ENCODE measurements around the gene GGTLC3. TPM values are rescaled to one million over a fixed set of nuclear protein-coding genes. Genes with fewer than 3 reads are reported as not detected.
"Not testable (repeated sequence)": the region's sequence is repeated elsewhere in the genome, so short reads cannot be mapped to it uniquely, and the experiment has no call there.

The GGTLC3 gene
- total RNA-seq (not detected), polyA plus RNA-seq (not detected)

- H3K9me3 Mint-ChIP-seq; DNase-seq; H3K4me1 Mint-ChIP-seq; H3K27ac Mint-ChIP-seq; H3K4me3 Mint-ChIP-seq; POLR2A ChIA-PET (ENCODE audit: partially characterized antibody); H3K4me1 ChIP-seq (ENCODE audit: insufficient read depth, low read length); H3K27me3 ChIP-seq (ENCODE audit: insufficient read depth, low read length); H3K9me3 ChIP-seq (ENCODE audit: control insufficient read depth in 1 of 2, low read length in 2 of 2); intact Hi-C loops (cut with micrococcal nuclease); H3K27me3 Mint-ChIP-seq; CTCF ChIA-PET (ENCODE audit: partially characterized antibody); H3K36me3 ChIP-seq (ENCODE audit: insufficient read depth, low read length); H3K36me3 Mint-ChIP-seq; H3K27ac ChIP-seq (ENCODE audit: low read depth, low read length); H3K4me3 ChIP-seq (ENCODE audit: low read length in 2 of 2): not testable (repeated sequence)
Observed at GRCh38 chr22:18518061-18518460, at the start of gene GGTLC3. Gene GGTLC3 (minus strand): TSS chr22:18518161. CDS start chr22:18517897, 264 bp downstream.

GRCh38 chr22:18560099-18560974, 42.4 kb upstream of the GGTLC3 start:
- H3K9me3 Mint-ChIP-seq; DNase-seq; H3K4me3 Mint-ChIP-seq; H3K4me1 Mint-ChIP-seq; H3K36me3 ChIP-seq (ENCODE audit: insufficient read depth, low read length); H3K27ac Mint-ChIP-seq; H3K4me1 ChIP-seq (ENCODE audit: insufficient read depth, low read length); POLR2A ChIA-PET (ENCODE audit: partially characterized antibody); H3K36me3 Mint-ChIP-seq; H3K9me3 ChIP-seq (ENCODE audit: control insufficient read depth in 1 of 2, low read length in 2 of 2); H3K4me3 ChIP-seq (ENCODE audit: low read length in 2 of 2); CTCF ChIA-PET (ENCODE audit: partially characterized antibody); intact Hi-C loops (cut with micrococcal nuclease); H3K27me3 Mint-ChIP-seq; H3K27ac ChIP-seq (ENCODE audit: low read depth, low read length); H3K27me3 ChIP-seq (ENCODE audit: insufficient read depth, low read length): not testable (repeated sequence)

GRCh38 chr22:18558939-18559338, 41.0 kb upstream of the GGTLC3 start:
- H3K36me3 Mint-ChIP-seq; H3K4me1 ChIP-seq (ENCODE audit: insufficient read depth, low read length); H3K36me3 ChIP-seq (ENCODE audit: insufficient read depth, low read length); H3K9me3 Mint-ChIP-seq; H3K9me3 ChIP-seq (ENCODE audit: control insufficient read depth in 1 of 2, low read length in 2 of 2); H3K27me3 ChIP-seq (ENCODE audit: insufficient read depth, low read length); H3K27ac ChIP-seq (ENCODE audit: low read depth, low read length); H3K4me3 Mint-ChIP-seq; CTCF ChIA-PET (ENCODE audit: partially characterized antibody); intact Hi-C loops (cut with micrococcal nuclease); H3K27me3 Mint-ChIP-seq; H3K4me1 Mint-ChIP-seq; H3K27ac Mint-ChIP-seq; POLR2A ChIA-PET (ENCODE audit: partially characterized antibody); H3K4me3 ChIP-seq (ENCODE audit: low read length in 2 of 2); DNase-seq: not testable (repeated sequence)

- intact Hi-C loops (cut with micrococcal nuclease); H3K27ac ChIP-seq (ENCODE audit: low read depth, low read length); H3K36me3 Mint-ChIP-seq; H3K4me1 Mint-ChIP-seq; H3K9me3 ChIP-seq (ENCODE audit: control insufficient read depth in 1 of 2, low read length in 2 of 2); H3K27ac Mint-ChIP-seq; POLR2A ChIA-PET (ENCODE audit: partially characterized antibody); H3K4me3 Mint-ChIP-seq; CTCF ChIA-PET (ENCODE audit: partially characterized antibody); H3K4me3 ChIP-seq (ENCODE audit: low read length in 2 of 2); H3K27me3 ChIP-seq (ENCODE audit: insufficient read depth, low read length); H3K36me3 ChIP-seq (ENCODE audit: insufficient read depth, low read length); H3K4me1 ChIP-seq (ENCODE audit: insufficient read depth, low read length); DNase-seq; H3K9me3 Mint-ChIP-seq; H3K27me3 Mint-ChIP-seq: not testable (repeated sequence)
Observed at GRCh38 chr22:18558516-18558915, 40.6 kb upstream of the GGTLC3 start.

GRCh38 chr22:18554280-18555256, 36.6 kb upstream of the GGTLC3 start:
- H3K27ac Mint-ChIP-seq; H3K36me3 ChIP-seq (ENCODE audit: insufficient read depth, low read length); H3K27ac ChIP-seq (ENCODE audit: low read depth, low read length); H3K9me3 Mint-ChIP-seq; DNase-seq; POLR2A ChIA-PET (ENCODE audit: partially characterized antibody); H3K4me3 Mint-ChIP-seq; H3K27me3 ChIP-seq (ENCODE audit: insufficient read depth, low read length); H3K4me3 ChIP-seq (ENCODE audit: low read length in 2 of 2); CTCF ChIA-PET (ENCODE audit: partially characterized antibody); H3K4me1 ChIP-seq (ENCODE audit: insufficient read depth, low read length); H3K36me3 Mint-ChIP-seq; intact Hi-C loops (cut with micrococcal nuclease); H3K4me1 Mint-ChIP-seq; H3K9me3 ChIP-seq (ENCODE audit: control insufficient read depth in 1 of 2, low read length in 2 of 2); H3K27me3 Mint-ChIP-seq: not testable (repeated sequence)

GRCh38 chr22:18552839-18553597, 35.1 kb upstream of the GGTLC3 start:
- H3K4me1 ChIP-seq (ENCODE audit: insufficient read depth, low read length); H3K4me1 Mint-ChIP-seq; H3K4me3 ChIP-seq (ENCODE audit: low read length in 2 of 2); H3K9me3 Mint-ChIP-seq; H3K27ac ChIP-seq (ENCODE audit: low read depth, low read length); intact Hi-C loops (cut with micrococcal nuclease); H3K27me3 ChIP-seq (ENCODE audit: insufficient read depth, low read length); CTCF ChIA-PET (ENCODE audit: partially characterized antibody); H3K36me3 Mint-ChIP-seq; H3K4me3 Mint-ChIP-seq; H3K27me3 Mint-ChIP-seq; DNase-seq; H3K27ac Mint-ChIP-seq; H3K36me3 ChIP-seq (ENCODE audit: insufficient read depth, low read length); POLR2A ChIA-PET (ENCODE audit: partially characterized antibody); H3K9me3 ChIP-seq (ENCODE audit: control insufficient read depth in 1 of 2, low read length in 2 of 2): not testable (repeated sequence)

GRCh38 chr22:18551046-18551445, 33.1 kb upstream of the GGTLC3 start:
- H3K27ac ChIP-seq (ENCODE audit: low read depth, low read length); H3K9me3 ChIP-seq (ENCODE audit: control insufficient read depth in 1 of 2, low read length in 2 of 2); H3K4me1 ChIP-seq (ENCODE audit: insufficient read depth, low read length); H3K27me3 ChIP-seq (ENCODE audit: insufficient read depth, low read length); CTCF ChIA-PET (ENCODE audit: partially characterized antibody); H3K4me3 ChIP-seq (ENCODE audit: low read length in 2 of 2); H3K4me3 Mint-ChIP-seq; intact Hi-C loops (cut with micrococcal nuclease); POLR2A ChIA-PET (ENCODE audit: partially characterized antibody); H3K9me3 Mint-ChIP-seq; H3K4me1 Mint-ChIP-seq; H3K36me3 Mint-ChIP-seq; H3K27ac Mint-ChIP-seq; H3K27me3 Mint-ChIP-seq; DNase-seq; H3K36me3 ChIP-seq (ENCODE audit: insufficient read depth, low read length): not testable (repeated sequence)
